H1 (cell line): ENCODE results near the gene AKT1S1. TPM values are rescaled to one million over a fixed set of nuclear protein-coding genes. Genes with fewer than 3 reads are reported as not detected.
A peak's percentile ranks its signal among the peaks of the same experiment; 100 is the strongest.

Experiments
- CHD2 ChIP-seq: IDR thresholded peaks from 2 replicates; pipeline ENCODE4 v1.6.1; 2012; ENCODE audit warnings: low read length, improper control_type of control experiment
- EZH2 ChIP-seq: fragments of 200-600 bp; sonication (generic); IDR thresholded peaks from 2 replicates; pipeline ENCODE4 v1.7.1; 2012; ENCODE audit warnings: low read depth, mild to moderate bottlenecking, moderate library complexity, low read length, inconsistent platforms; ENCODE audit not compliant: severe bottlenecking
- JUN ChIP-seq: IDR thresholded peaks from 2 replicates; pipeline ENCODE4 v1.6.1; 2011; ENCODE audit warnings: low read depth, mild to moderate bottlenecking, improper control_type of control experiment, low read length
- SAP30 ChIP-seq: fragments of 300-600 bp; sonication (generic); IDR thresholded peaks from 2 replicates; pipeline ENCODE4 v1.7.1; 2012; ENCODE audit warnings: low read length, moderate library complexity, mild to moderate bottlenecking, inconsistent platforms; ENCODE audit not compliant: insufficient read depth, insufficient replicate concordance
- SUZ12 ChIP-seq: fragments of 200-600 bp; sonication (generic); IDR thresholded peaks from 2 replicates; pipeline ENCODE4 v1.6.1; 2012; ENCODE audit warnings: mild to moderate bottlenecking, inconsistent platforms, low read length, moderate library complexity, mixed read lengths
- TCF12 ChIP-seq: IDR thresholded peaks from 2 replicates; pipeline ENCODE4 v1.6.1; 2011; ENCODE audit warnings: low read depth, mild to moderate bottlenecking, low read length
- YY1 ChIP-seq: IDR thresholded peaks from 2 replicates; pipeline ENCODE4 v1.6.1; 2011; ENCODE audit warnings: low read depth, mild to moderate bottlenecking, low read length
- ZNF274 ChIP-seq: IDR thresholded peaks from 2 replicates; pipeline ENCODE4 v1.7.0; 2012; ENCODE audit warnings: low read length, borderline replicate concordance; ENCODE audit errors: extremely low read depth
- polyA plus RNA-seq, 7 experiments: library from polyadenylated mRNA; depleted of rRNA in 3 of 7; stranded (reverse) in 5 of 7; unstranded in 2 of 7; fragments of >200 nt in 5 of 7; fragments of 200-250 nt in 2 of 7; gene quantifications; 1 replicate in 5 of 7; 2 replicates in 1 of 7; 4 replicates in 1 of 7; pipeline versions ENCODE4 v1.2.1 to v1.2.3, GENCODE V29; 2011 to 2013; ENCODE audit warnings: missing spikeins in 2 of 7, mixed read lengths in 2 of 7
- total RNA-seq: library from RNA; stranded (reverse); fragmentation: NEBNext Ultra II Directional; extraction: Animal tissue kit (Norgen Biotek cat#: 25700); gene quantifications from 2 replicates; pipeline ENCODE4 v1.2.1, GENCODE V29; 2021
- TF ChIP-seq, protein P1 (sequence below): IDR thresholded peaks from 2 replicates; pipeline ENCODE4 v1.6.1; 2012; ENCODE audit warnings: low read length, inconsistent platforms
- TF ChIP-seq, protein P2 (sequence below), 3 experiments: IDR thresholded peaks; 1 replicate in 2 of 3; 2 replicates in 1 of 3; pipeline versions ENCODE4 v1.5.1 to v1.6.1; 2011; ENCODE audit warnings: low read length in 3 of 3, mild to moderate bottlenecking in 3 of 3, inconsistent platforms in 2 of 3, low read depth in 1 of 3, moderate library complexity in 1 of 3; ENCODE audit not compliant: insufficient read depth in 1 of 3; ENCODE audit errors: control extremely low read depth in 1 of 3

The AKT1S1 gene
- total and polyA plus RNA-seq, 2 of the 8 experiments (the other 6 are each of a cell fraction or from before 2014, with no cell fraction given) = 40.7 to 45.9 TPM

DNA sequence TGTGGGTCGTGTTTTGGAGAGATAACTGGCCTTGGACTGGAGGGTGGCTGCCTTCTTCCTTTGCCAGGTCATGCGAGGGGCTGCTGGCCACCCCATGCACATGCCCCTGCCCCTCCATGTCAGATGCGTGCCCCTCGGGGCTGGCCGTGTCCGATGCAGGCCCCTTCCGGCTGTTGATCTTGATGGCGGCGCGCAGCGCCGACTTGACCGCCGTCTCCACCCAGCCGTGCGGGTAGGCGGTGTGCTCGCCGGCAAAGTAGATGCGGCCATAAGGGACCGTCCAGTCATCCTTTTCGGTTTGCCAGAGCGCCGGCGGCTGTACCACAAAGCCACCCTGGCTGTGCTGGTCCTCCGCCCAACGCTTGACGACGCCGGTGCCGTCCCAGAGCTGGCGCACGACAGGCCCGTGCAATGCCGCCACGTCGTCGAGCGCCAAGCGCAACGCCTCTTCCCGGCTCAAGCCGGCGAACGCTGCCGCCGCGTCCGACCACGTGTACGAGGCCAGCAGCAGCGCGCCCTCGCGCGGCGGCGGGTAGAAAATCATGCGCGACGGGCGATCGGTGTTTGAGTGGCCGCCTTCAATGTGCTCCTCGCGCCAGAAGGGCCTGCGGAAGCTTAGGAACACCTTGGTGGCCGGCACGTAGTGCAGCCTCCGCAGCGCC is 12.7 kb upstream of the AKT1S1 start (continued):
- TF ChIP-seq SAP30 (no peak), CHD2 (peak; percentile 70), YY1 (no peak; the same call in 1 of the 2 replicates), SUZ12 (no peak), ZNF274 (no peak), TCF12 (peak; percentile 85; the same call in 1 of the 2 replicates), EZH2 (no peak), JUN (no peak)
- TF ChIP-seq, protein P1, sequence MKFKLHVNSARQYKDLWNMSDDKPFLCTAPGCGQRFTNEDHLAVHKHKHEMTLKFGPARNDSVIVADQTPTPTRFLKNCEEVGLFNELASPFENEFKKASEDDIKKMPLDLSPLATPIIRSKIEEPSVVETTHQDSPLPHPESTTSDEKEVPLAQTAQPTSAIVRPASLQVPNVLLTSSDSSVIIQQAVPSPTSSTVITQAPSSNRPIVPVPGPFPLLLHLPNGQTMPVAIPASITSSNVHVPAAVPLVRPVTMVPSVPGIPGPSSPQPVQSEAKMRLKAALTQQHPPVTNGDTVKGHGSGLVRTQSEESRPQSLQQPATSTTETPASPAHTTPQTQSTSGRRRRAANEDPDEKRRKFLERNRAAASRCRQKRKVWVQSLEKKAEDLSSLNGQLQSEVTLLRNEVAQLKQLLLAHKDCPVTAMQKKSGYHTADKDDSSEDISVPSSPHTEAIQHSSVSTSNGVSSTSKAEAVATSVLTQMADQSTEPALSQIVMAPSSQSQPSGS = peak; percentile 71
- TF ChIP-seq, protein P2, sequence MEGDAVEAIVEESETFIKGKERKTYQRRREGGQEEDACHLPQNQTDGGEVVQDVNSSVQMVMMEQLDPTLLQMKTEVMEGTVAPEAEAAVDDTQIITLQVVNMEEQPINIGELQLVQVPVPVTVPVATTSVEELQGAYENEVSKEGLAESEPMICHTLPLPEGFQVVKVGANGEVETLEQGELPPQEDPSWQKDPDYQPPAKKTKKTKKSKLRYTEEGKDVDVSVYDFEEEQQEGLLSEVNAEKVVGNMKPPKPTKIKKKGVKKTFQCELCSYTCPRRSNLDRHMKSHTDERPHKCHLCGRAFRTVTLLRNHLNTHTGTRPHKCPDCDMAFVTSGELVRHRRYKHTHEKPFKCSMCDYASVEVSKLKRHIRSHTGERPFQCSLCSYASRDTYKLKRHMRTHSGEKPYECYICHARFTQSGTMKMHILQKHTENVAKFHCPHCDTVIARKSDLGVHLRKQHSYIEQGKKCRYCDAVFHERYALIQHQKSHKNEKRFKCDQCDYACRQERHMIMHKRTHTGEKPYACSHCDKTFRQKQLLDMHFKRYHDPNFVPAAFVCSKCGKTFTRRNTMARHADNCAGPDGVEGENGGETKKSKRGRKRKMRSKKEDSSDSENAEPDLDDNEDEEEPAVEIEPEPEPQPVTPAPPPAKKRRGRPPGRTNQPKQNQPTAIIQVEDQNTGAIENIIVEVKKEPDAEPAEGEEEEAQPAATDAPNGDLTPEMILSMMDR (IDR thresholded peaks at IDR 0.05; ENCODE audit: control extremely low read depth in 1 of 3, insufficient read depth in 1 of 3, low read depth in 1 of 3, low read length in 3 of 3) = peak; percentile 77 to 94 (median 87)
